Measurements from ENCODE around the gene EFHC1.

The EFHC1 gene

GRCh38 chr6:52557389-52558265 lies 137.5 kb downstream of the EFHC1 start:
- DNase-seq (ENCODE audit: low read depth) = no peak
- H3K4me3 ChIP-seq (ENCODE audit: low read length) = no peak overlapping the region
- TF ChIP-seq CTCF (conservative IDR thresholded peaks at IDR 0.05; ENCODE audit: low read depth, low read length) = no peak

- no peak for DNase-seq (ENCODE audit: low read depth)
- no peak overlapping the region for H3K4me3 ChIP-seq (ENCODE audit: low read length)
- no peak for TF ChIP-seq CTCF (conservative IDR thresholded peaks at IDR 0.05; ENCODE audit: low read depth, low read length)
Observed at GRCh38 chr6:52558266-52559000, 138.3 kb downstream of the EFHC1 start.

- TF ChIP-seq CTCF (conservative IDR thresholded peaks at IDR 0.05; ENCODE audit: low read depth, low read length) = no peak
- DNase-seq (ENCODE audit: low read depth) = peak; percentile 71
- H3K4me3 ChIP-seq (ENCODE audit: low read length) = no peak overlapping the region
Observed at GRCh38 chr6:52560462-52560861, 140.3 kb downstream of the EFHC1 start.

GRCh38 chr6:52562911-52563310 lies 142.8 kb downstream of the EFHC1 start:
- no peak overlapping the region for H3K4me3 ChIP-seq (ENCODE audit: low read length)
- TF ChIP-seq CTCF (conservative IDR thresholded peaks at IDR 0.05; ENCODE audit: low read depth, low read length) = no peak
- DNase-seq (ENCODE audit: low read depth) = no peak

GRCh38 chr6:52564856-52565255 lies 144.7 kb downstream of the EFHC1 start:
- H3K4me3 ChIP-seq (ENCODE audit: low read length) = no peak overlapping the region
- no peak for TF ChIP-seq CTCF (conservative IDR thresholded peaks at IDR 0.05; ENCODE audit: low read depth, low read length)
- DNase-seq (ENCODE audit: low read depth) = no peak

GRCh38 chr6:52566201-52566600 lies 146.1 kb downstream of the EFHC1 start:
- DNase-seq (ENCODE audit: low read depth) = no peak
- no peak for TF ChIP-seq CTCF (conservative IDR thresholded peaks at IDR 0.05; ENCODE audit: low read depth, low read length)
- H3K4me3 ChIP-seq (ENCODE audit: low read length) = no peak overlapping the region

All from retinal pigment epithelial cell (primary cell).